Neuronal stem cell (in vitro differentiated cells): Measurements from ENCODE around the gene OPRM1.

Source experiments
- DNase-seq: peaks from one replicate; pipeline ENCODE4 v3.0.0-alpha.2; 2013; ENCODE audit warnings: low spot score
- H2AFZ ChIP-seq: one replicate; pipeline ENCODE4 v1.6.1; 2013; ENCODE audit warnings: mild to moderate bottlenecking, low read length, inconsistent platforms
- H2AK5ac ChIP-seq: 2 replicates; pipeline ENCODE4 v1.6.1; 2013; ENCODE audit warnings: low read depth, mild to moderate bottlenecking, inconsistent platforms, low read length, moderate library complexity, mixed read lengths
- H2BK120ac ChIP-seq: 2 replicates; pipeline ENCODE4 v1.6.1; 2013; ENCODE audit warnings: low read depth, mild to moderate bottlenecking, inconsistent platforms, low read length, moderate library complexity, mixed read lengths
- H2BK12ac ChIP-seq: one replicate; pipeline ENCODE4 v1.6.1; 2013; ENCODE audit warnings: low read length, inconsistent platforms
- H2BK15ac ChIP-seq: 2 replicates; pipeline ENCODE4 v1.6.1; 2013; ENCODE audit warnings: mild to moderate bottlenecking, low read length, inconsistent platforms, mixed read lengths
- H2BK5ac ChIP-seq: one replicate; pipeline ENCODE4 v1.6.1; 2013; ENCODE audit warnings: inconsistent platforms, mild to moderate bottlenecking, low read length, moderate library complexity
- H3K14ac ChIP-seq: one replicate; pipeline ENCODE4 v1.6.1; 2013; ENCODE audit warnings: low read length, inconsistent platforms
- H3K18ac ChIP-seq: 2 replicates; pipeline ENCODE4 v1.6.1; 2013; ENCODE audit warnings: low read length, inconsistent platforms
- H3K23ac ChIP-seq: 2 replicates; pipeline ENCODE4 v1.6.1; 2013; ENCODE audit warnings: low read depth, mild to moderate bottlenecking, mixed read lengths, low read length, inconsistent platforms; ENCODE audit not compliant: poor library complexity
- H3K27ac ChIP-seq: replicated peaks from 3 replicates; pipeline ENCODE4 v1.5.1; 2013; ENCODE audit warnings: low read length, inconsistent platforms
- H3K27me3 ChIP-seq, 3 experiments: 2 replicates each; pipeline ENCODE4 v1.6.1; 2013; ENCODE audit warnings: low read length in 3 of 3, mild to moderate bottlenecking in 2 of 3, inconsistent platforms in 1 of 3, low read depth in 1 of 3, mixed read lengths in 1 of 3, moderate library complexity in 1 of 3; ENCODE audit not compliant: control insufficient read depth in 3 of 3, insufficient read depth in 3 of 3
- H3K36me3 ChIP-seq, 2 donors: replicated peaks in 1 of 2; 2 replicates each; pipeline ENCODE4 v1.6.1; 2013; ENCODE audit warnings: low read length in 2 of 2; ENCODE audit not compliant: control insufficient read depth in 2 of 2, insufficient read depth in 2 of 2
- H3K4ac ChIP-seq: 2 replicates; pipeline ENCODE4 v1.6.1; 2013; ENCODE audit warnings: inconsistent platforms, mild to moderate bottlenecking, low read length, moderate library complexity
- H3K4me1 ChIP-seq, 2 donors: 1 replicate in 1 of 2; 2 replicates in 1 of 2; pipeline ENCODE4 v1.6.1; 2013; ENCODE audit warnings: low read length in 2 of 2, low read depth in 1 of 2; ENCODE audit not compliant: control insufficient read depth in 2 of 2, insufficient read depth in 1 of 2
- H3K4me2 ChIP-seq: one replicate; pipeline ENCODE4 v1.6.1; 2013; ENCODE audit warnings: mild to moderate bottlenecking, low read length, inconsistent platforms; ENCODE audit not compliant: insufficient read depth, poor library complexity, severe bottlenecking
- H3K4me3 ChIP-seq, 2 donors: 2 replicates each; pipeline ENCODE4 v1.5.1; 2013; ENCODE audit warnings: low read length in 2 of 2, mild to moderate bottlenecking in 2 of 2, inconsistent platforms in 1 of 2, moderate library complexity in 1 of 2
- H3K79me1 ChIP-seq: one replicate; pipeline ENCODE4 v1.6.1; 2013; ENCODE audit warnings: low read depth, mild to moderate bottlenecking, inconsistent platforms, low read length, moderate library complexity
- H3K9ac ChIP-seq: one replicate; pipeline ENCODE4 v1.6.1; 2013; ENCODE audit warnings: mild to moderate bottlenecking, low read depth, low read length, inconsistent platforms; ENCODE audit not compliant: poor library complexity
- H3K9me3 ChIP-seq, 2 donors: replicated peaks in 1 of 2; 2 replicates each; pipeline versions ENCODE3 to v1.6.1; 2013; ENCODE audit warnings: low read length in 2 of 2, mild to moderate bottlenecking in 2 of 2, inconsistent platforms in 1 of 2, low read depth in 1 of 2, mixed read lengths in 1 of 2, moderate library complexity in 1 of 2; ENCODE audit not compliant: control insufficient read depth in 2 of 2, insufficient read depth in 1 of 2
- H4K8ac ChIP-seq: one replicate; pipeline ENCODE4 v1.6.1; 2013; ENCODE audit warnings: low read depth, mild to moderate bottlenecking, inconsistent platforms, low read length, moderate library complexity
- H4K91ac ChIP-seq: one replicate; pipeline ENCODE4 v1.6.1; 2013; ENCODE audit warnings: low read length, low read depth, mild to moderate bottlenecking, inconsistent platforms; ENCODE audit not compliant: poor library complexity
- WGBS, 2 donors: extraction: QIAGEN DNeasy Blood & Tissue Kit; methylation state at CpG; one replicate each; pipeline ENCODE4 v1.1.7; 2013; ENCODE audit warnings: missing lambda C conversion rate in 2 of 2, mixed read lengths in 1 of 2; ENCODE audit not compliant: insufficient read length in 2 of 2, insufficient replicate concordance in 1 of 2; ENCODE audit errors: extremely low coverage in 2 of 2; 5-methylcytosine and 5-hydroxymethylcytosine counted together

The OPRM1 gene

DNA sequence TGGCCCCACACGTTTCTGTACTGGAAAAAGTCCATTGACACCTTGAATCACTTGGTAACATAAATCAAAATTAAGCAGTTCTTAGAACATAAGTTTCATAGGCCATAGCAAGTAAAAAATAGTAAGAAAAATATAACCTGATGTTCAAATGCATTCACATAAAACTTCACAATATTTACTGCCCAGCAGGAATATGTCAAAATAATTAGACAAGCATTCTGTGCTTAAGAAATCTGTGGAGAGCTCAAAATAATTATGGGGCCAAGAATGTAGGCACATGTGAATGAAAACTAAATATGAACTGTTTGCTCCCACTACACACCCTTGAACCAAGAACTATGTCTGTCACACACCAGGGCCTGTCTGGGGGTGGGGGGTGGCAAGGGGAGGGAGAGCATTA, 246.8 kb downstream of the OPRM1 start:
- Histone ChIP-seq H3K14ac (no peak overlapping the region), H2BK5ac (no peak overlapping the region), H2AFZ (no peak overlapping the region), H4K8ac (no peak overlapping the region), H3K23ac (no peak overlapping the region), H3K4me1 (no peaks in the 10 kb centered on the region), H2BK120ac (no peak overlapping the region), H3K9ac (no peak overlapping the region), H3K79me1 (no peaks in the 10 kb centered on the region), H4K91ac (no peak overlapping the region), H3K27ac (no peak overlapping the region), H3K4me3 (no peak overlapping the region), H3K18ac (no peak overlapping the region), H3K36me3 (no peaks in the 10 kb centered on the region), H3K9me3 (peaks cover 0 to 5% of the 10 kb centered on the region in 2 donors), H3K4me2 (no peak overlapping the region), H2AK5ac (no peak overlapping the region), H3K4ac (no peak overlapping the region), H3K27me3 (no peaks in the 10 kb centered on the region), H2BK12ac (no peak overlapping the region), H2BK15ac (no peak overlapping the region)
- WGBS, 2 donors, result no CpG with 5 or more reads among the region's 1 CpG
- no peak for DNase-seq

DNA sequence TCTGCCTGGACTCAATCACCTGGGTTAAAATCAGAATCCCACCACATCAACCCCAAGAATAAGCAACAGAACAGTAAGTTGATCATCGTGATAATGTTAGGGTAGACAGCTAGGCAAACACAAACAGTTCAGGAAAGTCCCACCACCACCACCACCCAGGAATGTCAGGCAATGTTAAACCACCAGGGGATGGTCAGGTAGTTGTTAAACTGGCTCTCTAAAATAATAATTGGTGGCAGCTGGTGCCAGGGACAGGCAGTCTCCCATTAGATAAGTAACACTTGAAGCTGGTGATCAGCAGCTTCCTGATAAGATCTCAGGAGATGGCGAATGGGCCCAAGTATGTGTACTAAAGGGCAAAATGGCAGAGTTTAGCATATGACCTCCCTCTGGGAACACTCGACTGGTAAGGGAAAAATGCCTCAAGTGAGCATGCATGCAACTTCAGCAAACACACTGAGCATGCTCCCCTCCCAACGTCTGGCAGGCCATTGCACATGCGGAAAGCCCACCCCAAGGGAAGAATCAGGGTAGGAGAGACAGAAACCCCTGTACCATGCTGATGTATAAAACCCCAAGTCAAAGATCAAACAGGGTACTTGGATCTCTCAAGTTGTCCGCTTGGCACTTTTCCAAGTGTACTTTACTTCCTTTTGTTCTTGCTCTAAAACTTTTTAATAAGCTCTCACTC, 250.9 kb downstream of the OPRM1 start:
- Histone ChIP-seq H3K18ac (no peak overlapping the region), H3K9ac (no peak overlapping the region), H3K23ac (no peak overlapping the region), H3K36me3 (no peaks in the 10 kb centered on the region), H2BK120ac (no peak overlapping the region), H2AK5ac (no peak overlapping the region), H3K27ac (no peak overlapping the region), H2BK5ac (no peak overlapping the region), H3K9me3 (peaks cover 0 to 2% of the 10 kb centered on the region in 2 donors), H2AFZ (no peak overlapping the region), H3K4me2 (no peak overlapping the region), H3K14ac (no peak overlapping the region), H3K4me3 (no peak overlapping the region), H4K91ac (no peak overlapping the region), H2BK15ac (no peak overlapping the region), H4K8ac (no peak overlapping the region), H3K4me1 (no peaks in the 10 kb centered on the region), H3K4ac (no peak overlapping the region), H2BK12ac (no peak overlapping the region), H3K27me3 (no peaks in the 10 kb centered on the region), H3K79me1 (no peaks in the 10 kb centered on the region)
- no CpG with 5 or more reads among the region's 6 CpGs for WGBS, 2 donors
- DNase-seq, result no peak

DNA sequence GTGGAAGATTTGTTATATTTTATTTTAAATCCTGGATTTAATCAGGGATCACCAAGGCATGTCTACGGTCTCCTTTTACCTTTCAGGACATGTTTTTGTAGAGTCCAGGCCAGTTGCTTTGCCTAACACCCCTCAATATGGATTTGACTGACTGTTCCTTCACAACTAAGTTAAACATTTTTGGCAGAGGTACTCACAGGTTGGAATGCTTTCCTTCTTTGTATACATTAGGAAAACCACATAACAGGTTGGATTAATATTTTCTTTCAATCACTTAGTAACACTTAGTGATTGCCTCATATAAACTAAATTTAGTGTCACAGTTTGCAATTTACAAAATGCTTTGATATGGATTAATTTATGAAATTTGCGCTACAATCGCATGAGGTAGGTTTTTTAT, 253.0 kb downstream of the OPRM1 start:
- Histone ChIP-seq H3K4me3 (no peak overlapping the region), H3K14ac (no peak overlapping the region), H3K27ac (no peak overlapping the region), H3K9me3 (peaks cover 0 to 2% of the 10 kb centered on the region in 2 donors), H2BK12ac (no peak overlapping the region), H3K79me1 (no peaks in the 10 kb centered on the region), H3K4ac (no peak overlapping the region), H2BK120ac (no peak overlapping the region), H3K4me1 (no peaks in the 10 kb centered on the region), H3K9ac (no peak overlapping the region), H3K23ac (no peak overlapping the region), H4K91ac (no peak overlapping the region), H2BK5ac (no peak overlapping the region), H3K27me3 (no peaks in the 10 kb centered on the region), H3K36me3 (no peaks in the 10 kb centered on the region), H2BK15ac (no peak overlapping the region), H2AK5ac (no peak overlapping the region), H3K18ac (no peak overlapping the region), H3K4me2 (no peak overlapping the region), H4K8ac (no peak overlapping the region), H2AFZ (no peak overlapping the region)
- no CpG with 5 or more reads among the region's 3 CpGs for WGBS, 2 donors
- DNase-seq, result no peak

- WGBS, 2 donors, result no CpG with 5 or more reads among the region's 4 CpGs
Observed at GRCh38 chr6:154292855-154293519, 253.9 kb downstream of the OPRM1 start.

More at GRCh38 chr6:154292855-154293519, 253.9 kb downstream of the OPRM1 start:
- H3K14ac ChIP-seq, result no peak overlapping the region
- H2BK120ac ChIP-seq, result no peak overlapping the region
- H3K4me3 ChIP-seq, result no peak overlapping the region
- H3K4me2 ChIP-seq, result no peak overlapping the region
- H2AFZ ChIP-seq, result peak overlapping the region; percentile 42
- peaks cover 0 to 2% of the 10 kb centered on the region in 2 donors for H3K9me3 ChIP-seq
- H3K27ac ChIP-seq, result no peak overlapping the region
- H3K9ac ChIP-seq, result no peak overlapping the region
- no peaks in the 10 kb centered on the region for H3K36me3 ChIP-seq
- no peak overlapping the region for H2BK5ac ChIP-seq
- H2BK15ac ChIP-seq, result no peak overlapping the region
- no peak for DNase-seq
- H3K23ac ChIP-seq, result no peak overlapping the region
- no peak overlapping the region for H4K91ac ChIP-seq
- no peak overlapping the region for H3K4ac ChIP-seq
- no peak overlapping the region for H4K8ac ChIP-seq
- no peaks in the 10 kb centered on the region for H3K27me3 ChIP-seq
- H3K4me1 ChIP-seq, result peaks cover 3% of the 10 kb centered on the region in 2 donors
- no peak overlapping the region for H2AK5ac ChIP-seq
- H3K79me1 ChIP-seq, result no peaks in the 10 kb centered on the region
- no peak overlapping the region for H2BK12ac ChIP-seq
- no peak overlapping the region for H3K18ac ChIP-seq
